Measurements from ENCODE around the gene TNNC1.

- TF ChIP-seq CTCF (IDR thresholded peaks at IDR 0.05): no peak
- TF ChIP-seq POLR2A (IDR thresholded peaks at IDR 0.05): no peak
Observed at GRCh38 chr3:52451237-52452083, 2.4 kb downstream of the TNNC1 start.

Measured in testis (tissue), 2 donors.